Left ventricle myocardium inferior (tissue), 1 donor: Measurements from ENCODE around the gene VAV2. TPM values are rescaled to one million over a fixed set of nuclear protein-coding genes. Genes with fewer than 3 reads are reported as not detected.

ENCODE experiments used
- DNase-seq: peaks from one replicate; pipeline ENCODE4 v3.0.0-alpha.2; 2020
- H3K27ac ChIP-seq: fragments of 200-600 bp; replicated peaks from 2 replicates; pipeline ENCODE4 v1.8.0; 2021
- H3K27me3 ChIP-seq: fragments of 200-600 bp; 2 replicates; pipeline ENCODE4 v1.8.0; 2021; ENCODE audit warnings: low read depth
- H3K36me3 ChIP-seq: fragments of 200-600 bp; 2 replicates; pipeline ENCODE4 v1.8.0; 2021
- H3K4me1 ChIP-seq: fragments of 200-600 bp; 2 replicates; pipeline ENCODE4 v1.8.0; 2021
- H3K4me3 ChIP-seq: fragments of 200-600 bp; 2 replicates; pipeline ENCODE4 v1.8.0; 2021; ENCODE audit warnings: mild to moderate bottlenecking, moderate library complexity
- H3K9me3 ChIP-seq: fragments of 200-600 bp; replicated peaks from 2 replicates; pipeline ENCODE4 v1.8.0; 2021
- CTCF ChIP-seq: fragments of 200-600 bp; IDR thresholded peaks from 2 replicates; pipeline ENCODE4 v1.8.0; 2021; ENCODE audit warnings: antibody characterized with exemption, mild to moderate bottlenecking, borderline replicate concordance
- intact Hi-C: fragments of 100-400 bp; cut with micrococcal nuclease; formaldehyde crosslinking; loops from one replicate; pipeline ENCODE4 v1.11.0; 2022
- total RNA-seq: library from RNA; stranded (reverse); fragmentation: NEBNext Ultra II Directional; extraction: Animal tissue kit (Norgen Biotek cat#: 25700); gene quantifications from one replicate; pipeline ENCODE4 v1.2.1, GENCODE V29; 2021
- donor health status: DM: no; HTN: yes; CAD: no; lungs with severe emphysema.

VAV2 gene
- total RNA-seq, 1 donor from 2014 or later = 4.1 TPM

- Histone ChIP-seq H3K27me3 (no peaks in the 10 kb centered on the region), H3K27ac (no peak overlapping the region), H3K9me3 (no peaks in the 10 kb centered on the region), H3K4me3 (no peak overlapping the region), H3K4me1 (no peaks in the 10 kb centered on the region), H3K36me3 (no peaks in the 10 kb centered on the region)
- intact Hi-C loops = no loop called here
- no peak for DNase-seq
- no peak for TF ChIP-seq CTCF
These were observed 193.0 kb downstream of the VAV2 start for GRCh38 chr9:133799106-133799505.

DNA sequence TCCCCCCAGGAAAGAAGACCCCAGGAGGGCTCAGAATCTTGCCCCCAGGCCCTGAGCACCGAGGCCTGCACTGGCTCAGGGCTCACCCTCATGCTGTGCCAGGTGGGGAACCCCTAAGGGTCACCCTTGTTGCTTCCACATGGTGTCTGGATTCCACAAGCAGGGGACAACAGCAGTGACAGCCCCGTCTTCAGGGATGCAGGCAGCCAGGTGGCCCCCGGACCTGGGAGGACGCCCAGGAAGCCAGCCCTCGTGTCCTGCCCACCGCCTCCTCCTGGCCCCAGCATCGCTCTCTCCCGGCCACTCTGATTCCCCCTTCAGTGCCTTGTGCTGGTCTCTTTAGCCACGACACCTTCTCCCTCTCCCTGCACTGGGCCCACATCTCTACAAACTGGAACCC, 194.0 kb downstream of the VAV2 start:
- intact Hi-C loops = no loop called here
- no peaks in the 10 kb centered on the region for H3K36me3 ChIP-seq
- no peak overlapping the region for H3K27ac ChIP-seq
- no peaks in the 10 kb centered on the region for H3K9me3 ChIP-seq
- peaks cover 4% of the 10 kb centered on the region for H3K4me1 ChIP-seq
- no peak for TF ChIP-seq CTCF
- H3K4me3 ChIP-seq = no peak overlapping the region
- H3K27me3 ChIP-seq = no peaks in the 10 kb centered on the region
- no peak for DNase-seq

DNA sequence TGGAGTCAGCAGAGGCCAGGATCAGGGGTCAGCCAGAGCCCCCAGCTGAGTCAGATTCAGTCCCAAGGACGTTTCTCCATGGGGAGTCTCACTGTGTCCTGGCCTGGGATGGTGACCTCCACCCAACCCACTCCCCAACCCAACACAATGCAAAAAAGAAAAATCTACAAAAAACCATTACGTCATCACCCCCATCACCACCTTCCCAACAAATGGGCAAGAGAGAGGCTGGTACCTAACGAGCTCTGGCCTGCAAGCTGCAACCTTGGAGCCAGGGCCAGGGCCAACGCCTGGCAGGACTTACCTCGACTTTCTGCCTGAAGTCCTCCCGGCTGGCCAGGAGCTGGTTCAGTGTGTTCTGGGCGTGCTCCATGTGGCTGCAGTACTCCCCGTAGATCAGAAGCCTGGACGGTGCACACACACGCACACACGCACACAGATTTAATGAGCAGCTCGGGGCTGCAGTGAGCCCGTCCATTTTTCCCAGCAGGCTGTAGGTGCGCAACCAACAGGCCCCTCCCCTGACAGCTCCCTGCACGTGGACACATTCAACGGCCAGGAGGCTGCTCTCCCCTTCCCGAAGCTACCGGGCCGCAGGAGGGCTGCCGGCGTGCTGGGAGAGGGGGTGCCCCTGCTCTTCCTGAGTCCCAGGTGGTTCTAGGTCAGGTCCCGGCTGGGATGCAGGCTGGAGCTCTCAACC, 194.6 kb downstream of the VAV2 start:
- peaks cover 10% of the 10 kb centered on the region for H3K4me1 ChIP-seq
- no peaks in the 10 kb centered on the region for H3K27me3 ChIP-seq
- H3K4me3 ChIP-seq = no peak overlapping the region
- intact Hi-C loops = no loop called here
- H3K36me3 ChIP-seq = no peaks in the 10 kb centered on the region
- no peak overlapping the region for H3K27ac ChIP-seq
- TF ChIP-seq CTCF = no peak
- no peak for DNase-seq
- H3K9me3 ChIP-seq = no peaks in the 10 kb centered on the region

DNA sequence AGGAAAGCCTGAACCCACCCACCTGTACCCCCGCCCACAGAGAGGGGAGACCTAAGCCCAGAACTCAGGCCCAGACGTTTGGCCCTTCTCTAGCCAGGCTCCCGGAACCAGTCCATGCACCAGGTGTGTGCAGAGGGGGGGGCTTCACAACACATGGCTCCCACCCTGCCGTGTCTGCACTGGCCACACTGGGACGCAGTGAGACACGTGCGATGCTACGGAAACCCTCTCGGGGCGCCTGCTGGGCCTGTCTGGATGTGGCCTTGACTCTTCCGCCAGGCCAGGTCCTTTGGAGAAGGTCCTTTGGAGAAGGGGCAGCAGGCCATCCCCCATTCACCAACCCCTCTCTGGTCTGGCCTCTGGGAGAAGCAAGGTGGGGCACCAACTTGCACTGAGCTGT, 195.6 kb downstream of the VAV2 start:
- intact Hi-C loops = no loop called here
- Histone ChIP-seq H3K36me3 (no peaks in the 10 kb centered on the region), H3K27ac (no peak overlapping the region), H3K4me3 (no peak overlapping the region), H3K9me3 (no peaks in the 10 kb centered on the region), H3K4me1 (peaks cover 10% of the 10 kb centered on the region), H3K27me3 (no peaks in the 10 kb centered on the region)
- no peak for DNase-seq
- no peak for TF ChIP-seq CTCF

DNA sequence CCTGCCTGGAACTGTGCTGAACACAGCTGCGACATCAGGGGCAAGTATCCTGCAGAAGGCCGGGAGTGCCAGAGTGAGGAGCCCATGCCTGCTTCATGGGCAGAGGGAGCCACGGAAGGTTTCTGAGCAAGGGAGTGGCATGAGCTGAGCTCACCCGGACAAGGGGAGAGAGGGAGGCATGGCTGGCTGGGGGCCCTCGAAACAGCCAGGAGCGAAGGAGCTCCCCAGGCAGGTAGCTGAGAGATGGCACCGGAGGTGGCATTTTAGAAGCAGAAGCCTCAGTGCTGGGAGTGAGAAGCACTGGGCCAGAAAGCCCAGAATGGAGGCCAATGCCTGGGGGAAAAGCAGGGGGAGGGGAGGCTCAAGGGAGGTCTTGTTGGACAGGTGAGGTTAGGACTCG, 197.1 kb downstream of the VAV2 start:
- DNase-seq = no peak
- intact Hi-C loops = no loop called here
- TF ChIP-seq CTCF = no peak

More for the DNA sequence above, 197.1 kb downstream of the VAV2 start:
- Histone ChIP-seq H3K4me3 (no peak overlapping the region), H3K27ac (no peak overlapping the region), H3K27me3 (no peaks in the 10 kb centered on the region), H3K4me1 (peaks cover 14% of the 10 kb centered on the region), H3K36me3 (no peaks in the 10 kb centered on the region), H3K9me3 (no peaks in the 10 kb centered on the region)
